HUES48 (cell line): Measurements from ENCODE around the gene GRIK4.
"Not testable (repeated sequence)": the region's sequence is repeated elsewhere in the genome, so short reads cannot be mapped to it uniquely, and the experiment has no call there.

ENCODE experiments used
- H3K27ac ChIP-seq: one replicate; pipeline ENCODE4 v1.7.0; 2013; ENCODE audit warnings: low read depth, low read length, inconsistent platforms
- H3K27me3 ChIP-seq: 2 replicates; pipeline ENCODE4 v1.6.1; 2013; ENCODE audit warnings: mild to moderate bottlenecking, low read length; ENCODE audit not compliant: control insufficient read depth, insufficient read depth
- H3K36me3 ChIP-seq: 2 replicates; pipeline ENCODE4 v1.6.1; 2013; ENCODE audit warnings: low read length; ENCODE audit not compliant: control insufficient read depth, insufficient read depth
- H3K4me1 ChIP-seq: 2 replicates; pipeline ENCODE4 v1.6.1; 2013; ENCODE audit warnings: mild to moderate bottlenecking, low read length; ENCODE audit not compliant: control insufficient read depth, insufficient read depth
- H3K4me3 ChIP-seq: 2 replicates; pipeline ENCODE4 v1.5.1; 2013; ENCODE audit warnings: mild to moderate bottlenecking, low read depth, low read length
- H3K9ac ChIP-seq: 2 replicates; pipeline ENCODE4 v1.6.1; 2013; ENCODE audit warnings: mild to moderate bottlenecking, low read depth, low read length, moderate library complexity
- H3K9me3 ChIP-seq: 2 replicates; pipeline ENCODE4 v1.6.1; 2013; ENCODE audit warnings: low read length; ENCODE audit not compliant: control insufficient read depth, insufficient read depth

GRIK4 gene

DNA sequence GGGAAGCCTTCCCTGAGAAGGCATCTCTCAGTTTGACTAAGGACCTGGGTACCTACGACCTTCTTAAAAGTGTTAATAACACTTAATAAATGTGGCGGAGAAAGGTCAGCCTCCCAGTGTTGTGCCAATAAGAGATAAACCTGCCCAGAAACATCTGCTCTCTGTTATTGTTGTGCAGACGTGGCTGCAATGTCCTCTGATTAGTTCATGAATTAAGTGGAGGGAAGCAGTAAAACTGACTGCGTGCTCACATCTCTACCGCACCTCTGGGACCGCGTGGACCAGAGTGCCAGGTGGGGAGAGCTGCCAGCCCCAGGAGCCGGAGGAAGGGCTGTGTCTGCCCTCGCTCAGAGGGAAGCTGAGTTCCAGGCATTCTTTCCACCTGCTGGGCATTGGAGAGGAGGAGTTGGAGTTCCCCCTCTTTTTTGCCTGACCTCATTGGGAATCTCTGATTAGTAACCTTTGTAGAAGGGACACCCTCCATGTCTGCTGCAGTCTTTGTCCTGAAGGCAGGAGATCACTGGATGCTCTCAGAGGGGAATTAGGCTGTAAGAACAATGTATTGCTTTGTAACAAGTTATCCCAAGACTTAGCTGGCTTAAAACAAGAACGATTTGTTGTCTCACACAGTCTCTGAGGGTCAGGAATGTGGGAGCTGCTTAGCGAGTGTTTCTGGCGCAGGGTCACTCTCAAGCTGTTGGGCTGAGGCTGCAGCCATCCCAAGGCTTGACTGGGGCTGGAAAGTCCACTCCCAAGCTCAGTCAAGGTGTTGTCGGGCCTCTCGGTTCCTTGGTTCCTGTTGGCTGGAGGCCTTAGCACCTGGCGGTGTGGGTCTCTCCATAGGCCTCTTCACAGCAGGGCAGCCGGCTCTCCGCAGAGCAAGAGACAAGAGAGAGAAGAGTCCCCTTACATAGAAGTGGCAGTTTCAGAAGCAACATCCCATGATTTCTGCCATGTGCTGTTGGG lies 264.7 kb downstream of the GRIK4 start:
- Histone ChIP-seq H3K9me3 (no peaks in the 10 kb centered on the region), H3K27me3 (no peaks in the 10 kb centered on the region), H3K4me3 (no peak overlapping the region), H3K9ac (no peak overlapping the region), H3K27ac (peak overlapping the region; percentile 32), H3K4me1 (peaks cover 42% of the 10 kb centered on the region), H3K36me3 (no peaks in the 10 kb centered on the region)

DNA sequence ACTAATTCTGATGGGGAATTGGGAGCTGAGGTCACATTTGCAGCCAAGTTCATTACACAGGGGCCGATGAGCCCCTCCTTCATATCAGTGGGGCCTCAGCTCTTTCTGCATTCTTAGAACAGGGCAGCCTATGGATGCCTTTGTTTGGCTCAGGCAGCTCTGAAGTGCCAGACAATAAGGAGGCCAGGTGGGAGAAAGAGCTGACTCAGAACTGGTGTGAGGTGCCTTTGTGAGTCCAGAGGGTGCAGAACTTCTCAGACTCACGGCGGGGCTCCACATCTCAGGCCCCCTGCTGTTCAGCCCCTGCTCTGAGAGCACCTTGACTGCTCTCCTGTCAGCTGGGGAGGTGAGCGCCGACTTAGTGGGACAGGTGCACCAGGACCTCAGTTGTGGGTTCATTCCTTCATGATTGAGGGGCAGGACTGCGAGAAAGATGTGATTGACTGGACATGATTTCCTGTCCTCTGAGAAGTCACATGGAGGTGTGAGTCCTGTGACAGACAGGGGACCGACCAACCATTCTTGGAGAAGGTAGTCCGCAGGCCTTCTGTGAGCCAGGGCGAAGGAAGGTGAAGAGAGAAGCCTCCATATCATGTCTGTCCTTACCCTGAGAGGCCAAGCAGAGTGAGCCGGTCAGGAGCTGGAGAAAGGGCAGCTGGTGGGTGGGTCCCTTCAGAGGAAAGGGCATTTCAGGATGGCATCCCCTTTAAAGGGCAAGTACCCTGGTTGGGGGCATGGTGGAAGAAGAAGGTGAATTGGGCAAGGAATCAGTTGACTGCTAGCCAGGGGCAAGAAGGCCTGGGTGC lies 267.3 kb downstream of the GRIK4 start:
- Histone ChIP-seq H3K27me3 (no peaks in the 10 kb centered on the region), H3K27ac (peak overlapping the region; percentile 54), H3K9me3 (no peaks in the 10 kb centered on the region), H3K36me3 (no peaks in the 10 kb centered on the region), H3K4me3 (no peak overlapping the region), H3K4me1 (peaks cover 42% of the 10 kb centered on the region), H3K9ac (no peak overlapping the region)

DNA sequence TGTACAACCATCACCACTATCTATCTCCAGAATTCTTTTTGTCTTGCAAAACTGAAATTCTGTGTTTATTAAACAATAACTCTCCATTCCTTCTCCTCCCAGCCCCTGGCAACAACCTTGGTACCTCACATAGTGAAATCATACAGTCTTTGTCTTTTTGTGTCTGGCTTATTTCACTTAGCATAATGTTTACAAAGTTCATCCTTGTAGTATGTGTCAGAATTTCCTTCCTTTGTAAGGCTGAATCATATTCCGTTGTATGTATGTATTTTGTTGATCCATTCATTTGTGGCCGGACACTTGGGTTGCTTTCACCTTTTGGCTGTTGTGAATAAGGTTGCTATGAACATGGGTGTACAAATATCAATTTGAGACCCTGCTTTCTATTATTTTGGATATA lies 268.7 kb downstream of the GRIK4 start:
- Histone ChIP-seq H3K27ac (no peak overlapping the region), H3K4me1 (peaks cover 42% of the 10 kb centered on the region), H3K27me3 (no peaks in the 10 kb centered on the region), H3K4me3 (no peak overlapping the region), H3K9ac (no peak overlapping the region), H3K9me3 (no peaks in the 10 kb centered on the region), H3K36me3 (no peaks in the 10 kb centered on the region)

DNA sequence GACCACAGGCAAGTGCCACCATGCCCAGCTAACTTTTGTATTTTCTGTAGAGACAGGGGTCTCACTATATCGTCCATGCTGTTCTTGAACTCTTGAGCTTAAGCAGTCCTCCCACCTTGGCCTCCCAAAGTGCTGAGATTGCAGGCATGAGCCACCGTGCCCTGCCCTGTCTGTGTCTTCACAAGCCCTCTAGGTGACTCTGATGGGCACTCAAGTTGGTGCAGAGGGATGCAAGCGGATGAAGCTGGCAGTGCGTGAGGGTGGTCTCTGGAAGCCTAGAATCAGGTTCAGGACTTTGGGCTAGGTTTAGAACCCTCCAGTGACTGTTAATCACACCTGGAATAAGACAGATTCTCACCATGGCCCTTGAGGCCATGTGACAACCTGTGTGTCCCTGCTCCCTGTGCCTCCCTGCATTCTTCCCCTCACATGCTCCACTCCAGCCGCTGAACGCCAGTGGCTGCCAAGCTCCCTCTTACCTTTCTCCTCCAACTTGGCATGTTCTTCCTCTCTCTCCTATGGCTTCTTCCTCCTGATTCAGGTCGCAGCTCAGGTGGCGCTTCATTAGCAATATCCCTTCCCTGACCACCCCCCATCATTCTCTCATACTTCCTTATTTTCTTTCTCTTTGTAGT lies 270.1 kb downstream of the GRIK4 start:
- H3K36me3 ChIP-seq = no peaks in the 10 kb centered on the region
- H3K4me1 ChIP-seq = peaks cover 32% of the 10 kb centered on the region
- no peaks in the 10 kb centered on the region for H3K9me3 ChIP-seq
- no peaks in the 10 kb centered on the region for H3K27me3 ChIP-seq
- no peak overlapping the region for H3K9ac ChIP-seq
- H3K27ac ChIP-seq = no peak overlapping the region
- no peak overlapping the region for H3K4me3 ChIP-seq

DNA sequence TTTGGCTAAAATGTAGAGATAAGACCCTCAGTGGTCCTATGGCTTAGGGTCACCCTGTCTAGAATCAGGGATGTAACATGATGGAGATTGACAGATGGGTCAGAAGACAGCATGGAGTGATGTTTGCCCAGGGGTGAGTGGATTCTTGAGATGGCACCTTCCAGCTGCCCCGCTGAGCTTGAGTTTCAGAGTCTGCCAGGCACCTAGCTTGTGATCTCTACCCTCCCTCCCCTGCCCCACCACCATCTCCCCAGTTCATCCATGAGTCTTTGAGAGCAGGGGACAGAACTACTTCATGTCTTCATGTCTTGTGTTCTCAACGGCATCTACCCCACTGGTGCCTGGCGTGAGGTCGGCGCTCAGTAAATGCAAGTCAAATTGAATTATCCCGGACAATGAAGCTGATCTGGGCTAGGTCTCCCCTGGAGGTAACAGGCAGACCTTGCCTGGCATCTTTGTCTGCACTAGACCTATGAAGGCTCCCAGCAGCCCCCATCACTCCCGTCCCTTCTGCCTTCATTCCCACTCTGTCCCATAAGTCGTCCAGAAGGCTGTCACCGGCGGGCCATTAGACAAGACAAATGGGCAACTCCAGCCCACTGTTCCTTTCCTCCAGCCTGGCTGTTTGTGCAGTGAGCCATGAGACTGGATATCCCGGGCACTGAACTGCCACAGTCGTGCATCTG lies 273.2 kb downstream of the GRIK4 start:
- no peaks in the 10 kb centered on the region for H3K9me3 ChIP-seq
- H3K4me1 ChIP-seq = peaks cover 8% of the 10 kb centered on the region
- H3K4me3 ChIP-seq = no peak overlapping the region
- H3K9ac ChIP-seq = no peak overlapping the region
- no peak overlapping the region for H3K27ac ChIP-seq
- H3K27me3 ChIP-seq = no peaks in the 10 kb centered on the region
- no peaks in the 10 kb centered on the region for H3K36me3 ChIP-seq

DNA sequence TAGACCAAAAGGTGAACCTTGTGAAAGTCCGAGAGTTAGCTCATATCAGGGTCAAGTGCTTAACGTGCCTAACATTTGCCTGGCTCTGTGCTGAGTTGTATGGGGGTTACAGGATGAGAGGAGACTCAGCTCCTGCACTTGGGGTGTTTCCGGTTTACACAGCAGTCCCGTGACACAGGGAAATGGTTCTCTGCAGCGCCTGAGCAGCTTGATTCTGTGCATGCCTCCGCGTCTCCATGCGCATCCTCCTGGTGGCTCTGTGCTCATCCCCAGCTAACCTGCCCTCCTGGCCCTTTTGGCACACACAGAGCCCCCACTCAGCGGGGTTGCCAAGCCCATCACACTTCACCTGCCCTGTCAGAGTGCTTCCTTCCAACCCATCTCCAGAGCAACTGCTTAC lies 274.0 kb downstream of the GRIK4 start:
- Histone ChIP-seq H3K4me1 (peaks cover 7% of the 10 kb centered on the region), H3K27me3 (no peaks in the 10 kb centered on the region), H3K36me3 (no peaks in the 10 kb centered on the region)

DNA sequence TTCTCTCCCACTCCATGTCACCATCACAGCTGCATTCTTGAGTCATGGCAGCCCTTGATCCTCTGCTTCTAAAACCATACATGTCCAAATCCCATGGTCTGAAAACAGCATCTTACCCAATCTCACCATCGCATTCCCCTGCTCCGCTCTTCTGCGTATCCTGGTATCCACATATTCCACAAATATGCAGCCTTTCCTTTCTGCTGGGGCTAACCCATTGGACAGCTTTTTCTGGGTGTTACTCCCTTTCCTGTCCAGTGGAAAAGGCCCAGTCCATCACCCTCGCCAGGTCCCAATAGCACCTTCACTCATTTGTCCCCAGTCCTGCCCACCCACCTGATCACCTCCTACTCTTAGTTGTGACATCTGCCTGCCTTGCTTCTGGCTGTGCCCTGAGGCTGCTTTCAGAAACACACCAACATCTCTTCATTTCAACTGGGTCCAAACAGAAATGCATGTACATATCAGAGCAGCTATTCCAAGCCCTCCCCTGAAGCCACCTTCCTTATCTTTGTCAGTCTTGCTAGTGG lies 274.7 kb downstream of the GRIK4 start:
- no peak overlapping the region for H3K9ac ChIP-seq
- no peak overlapping the region for H3K4me3 ChIP-seq
- H3K4me1 ChIP-seq = peaks cover 7% of the 10 kb centered on the region
- no peaks in the 10 kb centered on the region for H3K9me3 ChIP-seq
- no peak overlapping the region for H3K27ac ChIP-seq
- H3K27me3 ChIP-seq = no peaks in the 10 kb centered on the region
- no peaks in the 10 kb centered on the region for H3K36me3 ChIP-seq

More for the DNA sequence above, 274.0 kb downstream of the GRIK4 start:
- Histone ChIP-seq H3K9ac (no peak overlapping the region), H3K27ac (no peak overlapping the region), H3K4me3 (no peak overlapping the region), H3K9me3 (no peaks in the 10 kb centered on the region)

DNA sequence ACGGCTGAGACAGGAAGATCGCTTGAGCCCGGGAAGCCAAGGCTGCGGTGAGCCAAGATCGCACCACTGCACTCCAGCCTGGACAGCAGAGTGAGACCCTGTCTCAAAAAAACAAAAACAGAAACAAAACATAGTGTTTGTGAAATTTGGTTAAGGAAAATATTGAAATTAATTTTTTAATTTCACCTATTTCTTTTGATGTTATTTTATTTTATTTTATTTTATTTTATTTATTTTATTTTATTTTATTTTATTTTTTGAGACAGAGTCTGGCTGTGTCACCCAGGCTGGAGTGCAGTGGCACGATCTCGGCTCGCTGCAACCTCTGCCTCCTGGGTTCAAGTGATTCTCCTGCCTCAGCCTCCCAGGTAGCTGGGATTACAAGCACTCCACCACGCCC lies 275.7 kb downstream of the GRIK4 start:
- not testable (repeated sequence) for H3K36me3 ChIP-seq, H3K4me1 ChIP-seq, H3K4me3 ChIP-seq, H3K9me3 ChIP-seq, H3K27ac ChIP-seq, H3K9ac ChIP-seq, H3K27me3 ChIP-seq

GRCh38 chr11:120789391-120789790 lies 277.8 kb downstream of the GRIK4 start:
- H3K9ac ChIP-seq = no peak overlapping the region
- H3K27me3 ChIP-seq = no peaks in the 10 kb centered on the region
- H3K4me1 ChIP-seq = no peaks in the 10 kb centered on the region
- no peaks in the 10 kb centered on the region for H3K36me3 ChIP-seq
- no peaks in the 10 kb centered on the region for H3K9me3 ChIP-seq
- H3K27ac ChIP-seq = no peak overlapping the region
- no peak overlapping the region for H3K4me3 ChIP-seq

GRCh38 chr11:120792306-120792705 lies 280.8 kb downstream of the GRIK4 start:
- Histone ChIP-seq H3K27me3 (no peaks in the 10 kb centered on the region), H3K9me3 (no peaks in the 10 kb centered on the region), H3K36me3 (no peaks in the 10 kb centered on the region), H3K9ac (no peak overlapping the region), H3K27ac (no peak overlapping the region), H3K4me1 (no peaks in the 10 kb centered on the region), H3K4me3 (no peak overlapping the region)
